DND-41 (cell line): ENCODE results near the gene KRTAP10-7.

Experiments
- ATAC-seq: fragments of 200-7000 bp; cut with Tn5 transposase; 3 replicates; pipeline ENCODE4 v1.9.1; 2021; ENCODE audit warnings: low read depth; ENCODE audit not compliant: insufficient read depth
- DNase-seq: peaks from one replicate; pipeline ENCODE4 v3.0.0-alpha.2; 2020
- H2AFZ ChIP-seq: 2 replicates; pipeline ENCODE4 v1.6.0; 2012; ENCODE audit warnings: low read depth, low read length
- H3K27ac ChIP-seq: 2 replicates; pipeline ENCODE4 v1.5.1; 2012; ENCODE audit warnings: low read length, inconsistent platforms
- H3K27me3 ChIP-seq: fragments of 200-600 bp; sonication (generic); 2 replicates; pipeline ENCODE4 v1.6.0; 2012; ENCODE audit warnings: low read length, mild to moderate bottlenecking, inconsistent platforms; ENCODE audit not compliant: insufficient read depth, poor library complexity
- H3K36me3 ChIP-seq: 2 replicates; pipeline ENCODE4 v1.5.1; 2012; ENCODE audit warnings: low read length, inconsistent platforms; ENCODE audit not compliant: insufficient read depth
- H3K4me1 ChIP-seq: 2 replicates; pipeline ENCODE4 v1.5.1; 2012; ENCODE audit warnings: mild to moderate bottlenecking, low read length; ENCODE audit not compliant: insufficient read depth
- H3K4me2 ChIP-seq: 2 replicates; pipeline ENCODE4 v1.6.0; 2012; ENCODE audit warnings: mild to moderate bottlenecking, moderate library complexity, low read length, inconsistent platforms; ENCODE audit not compliant: insufficient read depth
- H3K4me3 ChIP-seq, 2 experiments: fragments of 200-600 bp in 1 of 2; shearing (Covaris generic) in 1 of 2; 2 replicates each; pipeline ENCODE4 v1.5.1; 2012 to 2016; ENCODE audit warnings: inconsistent platforms in 2 of 2, low read length in 2 of 2, mild to moderate bottlenecking in 2 of 2, low read depth in 1 of 2, moderate library complexity in 1 of 2
- H3K79me2 ChIP-seq: 2 replicates; pipeline ENCODE4 v1.6.0; 2012; ENCODE audit warnings: low read length, inconsistent platforms; ENCODE audit not compliant: insufficient read depth
- H3K9ac ChIP-seq: 2 replicates; pipeline ENCODE4 v1.6.0; 2012; ENCODE audit warnings: low read depth, mild to moderate bottlenecking, inconsistent platforms, low read length, moderate library complexity
- H3K9me3 ChIP-seq: 2 replicates; pipeline ENCODE4 v1.5.1; 2012; ENCODE audit warnings: low read length, moderate library complexity, mild to moderate bottlenecking, inconsistent platforms; ENCODE audit not compliant: insufficient read depth, severe bottlenecking
- H4K20me1 ChIP-seq: 2 replicates; pipeline ENCODE4 v1.6.0; 2012; ENCODE audit warnings: low read length; ENCODE audit not compliant: insufficient read depth
- EZH2 ChIP-seq: IDR thresholded peaks from 3 replicates; pipeline ENCODE4 v1.6.1; 2012; ENCODE audit warnings: borderline replicate concordance, low read depth, mild to moderate bottlenecking, moderate library complexity, low read length, inconsistent platforms; ENCODE audit not compliant: severe bottlenecking
- TF ChIP-seq, protein P1 (sequence below): IDR thresholded peaks from 2 replicates; pipeline ENCODE4 v1.5.1; 2012; ENCODE audit warnings: borderline replicate concordance, low read length, moderate library complexity, mild to moderate bottlenecking; ENCODE audit not compliant: poor library complexity, severe bottlenecking; ENCODE audit errors: extremely low read depth

KRTAP10-7 gene

DNA sequence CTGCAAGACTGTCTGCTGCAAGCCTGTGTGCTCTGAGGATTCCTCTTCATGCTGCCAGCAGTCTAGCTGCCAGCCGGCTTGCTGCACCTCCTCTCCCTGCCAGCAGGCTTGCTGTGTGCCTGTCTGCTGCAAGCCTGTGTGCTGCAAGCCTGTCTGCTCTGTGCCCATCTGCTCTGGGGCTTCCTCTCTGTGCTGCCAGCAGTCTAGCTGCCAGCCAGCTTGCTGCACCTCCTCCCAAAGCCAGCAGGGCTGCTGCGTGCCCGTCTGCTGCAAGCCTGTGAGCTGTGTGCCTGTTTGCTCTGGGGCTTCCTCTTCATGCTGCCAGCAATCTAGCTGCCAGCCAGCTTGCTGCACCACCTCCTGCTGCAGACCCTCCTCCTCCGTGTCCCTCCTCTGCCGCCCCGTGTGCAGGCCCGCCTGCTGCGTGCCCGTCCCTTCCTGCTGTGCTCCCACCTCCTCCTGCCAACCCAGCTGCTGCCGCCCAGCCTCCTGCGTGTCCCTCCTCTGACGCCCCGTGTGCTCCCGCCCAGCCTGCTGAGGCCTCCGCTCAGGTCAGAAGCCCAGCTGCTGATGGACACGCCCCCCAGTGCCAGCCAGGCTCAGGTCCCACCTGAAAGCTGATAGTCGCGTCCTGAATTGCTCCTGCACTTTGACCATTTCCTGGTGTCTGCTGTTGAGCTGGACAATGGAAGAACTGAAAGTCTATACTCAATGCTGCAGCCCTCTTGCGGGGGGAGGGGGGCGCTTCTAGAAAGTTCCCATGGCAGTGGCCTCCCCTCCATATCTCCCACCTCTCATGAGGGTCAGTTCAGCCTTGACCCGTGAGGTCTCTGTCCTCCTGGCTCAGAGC, 25.7 kb upstream of the KRTAP10-7 start:
- Histone ChIP-seq H3K4me1 (no peaks in the 10 kb centered on the region), H3K36me3 (no peaks in the 10 kb centered on the region), H3K9ac (no peak overlapping the region), H3K4me3 (no peak overlapping the region), H3K27ac (no peak overlapping the region), H2AFZ (no peak overlapping the region), H3K79me2 (no peaks in the 10 kb centered on the region), H4K20me1 (no peaks in the 10 kb centered on the region), H3K9me3 (no peaks in the 10 kb centered on the region), H3K27me3 (no peaks in the 10 kb centered on the region), H3K4me2 (no peak overlapping the region)
- DNase-seq: no peak
- TF ChIP-seq EZH2: no peak
- TF ChIP-seq, protein P1, sequence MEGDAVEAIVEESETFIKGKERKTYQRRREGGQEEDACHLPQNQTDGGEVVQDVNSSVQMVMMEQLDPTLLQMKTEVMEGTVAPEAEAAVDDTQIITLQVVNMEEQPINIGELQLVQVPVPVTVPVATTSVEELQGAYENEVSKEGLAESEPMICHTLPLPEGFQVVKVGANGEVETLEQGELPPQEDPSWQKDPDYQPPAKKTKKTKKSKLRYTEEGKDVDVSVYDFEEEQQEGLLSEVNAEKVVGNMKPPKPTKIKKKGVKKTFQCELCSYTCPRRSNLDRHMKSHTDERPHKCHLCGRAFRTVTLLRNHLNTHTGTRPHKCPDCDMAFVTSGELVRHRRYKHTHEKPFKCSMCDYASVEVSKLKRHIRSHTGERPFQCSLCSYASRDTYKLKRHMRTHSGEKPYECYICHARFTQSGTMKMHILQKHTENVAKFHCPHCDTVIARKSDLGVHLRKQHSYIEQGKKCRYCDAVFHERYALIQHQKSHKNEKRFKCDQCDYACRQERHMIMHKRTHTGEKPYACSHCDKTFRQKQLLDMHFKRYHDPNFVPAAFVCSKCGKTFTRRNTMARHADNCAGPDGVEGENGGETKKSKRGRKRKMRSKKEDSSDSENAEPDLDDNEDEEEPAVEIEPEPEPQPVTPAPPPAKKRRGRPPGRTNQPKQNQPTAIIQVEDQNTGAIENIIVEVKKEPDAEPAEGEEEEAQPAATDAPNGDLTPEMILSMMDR: no peak
- no peak for ATAC-seq

- Histone ChIP-seq H2AFZ (no peak overlapping the region), H3K4me1 (no peaks in the 10 kb centered on the region), H3K9ac (no peak overlapping the region), H4K20me1 (no peaks in the 10 kb centered on the region), H3K36me3 (no peaks in the 10 kb centered on the region), H3K4me3 (no peak overlapping the region), H3K79me2 (no peaks in the 10 kb centered on the region), H3K4me2 (no peak overlapping the region), H3K27me3 (no peaks in the 10 kb centered on the region), H3K9me3 (no peaks in the 10 kb centered on the region), H3K27ac (no peak overlapping the region)
- ATAC-seq: no peak
- TF ChIP-seq EZH2: no peak
- TF ChIP-seq, protein P1: no peak
- DNase-seq: no peak
Measured at GRCh38 chr21:44575307-44576024, 24.9 kb upstream of the KRTAP10-7 start.

DNA sequence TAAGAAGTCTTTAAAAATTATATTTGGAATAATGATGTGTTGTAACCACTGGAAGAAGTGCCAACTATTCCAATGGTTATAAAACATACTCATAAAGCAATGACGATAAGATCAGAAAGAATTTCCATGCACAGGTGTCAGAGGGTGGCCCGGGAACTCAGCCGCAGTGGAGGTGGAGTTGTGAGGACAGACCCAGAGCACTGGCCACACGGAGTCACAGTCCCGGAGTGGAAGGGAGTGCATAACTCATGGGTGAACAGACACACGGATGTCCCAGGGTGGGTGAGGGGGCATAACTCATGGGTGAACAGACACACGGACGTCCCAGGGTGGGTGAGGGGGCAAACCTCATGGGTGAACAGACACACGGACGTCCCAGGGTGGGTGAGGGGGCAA, 24.4 kb upstream of the KRTAP10-7 start:
- Histone ChIP-seq H3K27ac (no peak overlapping the region), H3K4me3 (no peak overlapping the region), H3K27me3 (no peaks in the 10 kb centered on the region), H4K20me1 (no peaks in the 10 kb centered on the region), H3K9ac (no peak overlapping the region), H3K36me3 (no peaks in the 10 kb centered on the region), H3K9me3 (peaks cover 2% of the 10 kb centered on the region), H3K4me1 (no peaks in the 10 kb centered on the region), H3K79me2 (no peaks in the 10 kb centered on the region), H3K4me2 (no peak overlapping the region), H2AFZ (no peak overlapping the region)
- TF ChIP-seq, protein P1: no peak
- TF ChIP-seq EZH2: no peak
- DNase-seq: no peak
- no peak for ATAC-seq
